Spinal cord (tissue), 10 donors: Measurements from ENCODE around the gene RASA3. TPM values are rescaled to one million over a fixed set of nuclear protein-coding genes. Genes with fewer than 3 reads are reported as not detected.

ENCODE experiments used
- DNase-seq, 6 donors: peaks; one replicate each; pipeline versions ENCODE4 v3.0.0 to v3.0.0-alpha.2; 2013 to 2015; ENCODE audit warnings: low spot score in 6 of 6, low read depth in 4 of 6
- H3K27ac ChIP-seq: one replicate; pipeline ENCODE4 v1.5.1; 2013; ENCODE audit warnings: low read depth, low read length, control low read depth
- H3K27me3 ChIP-seq: one replicate; pipeline ENCODE4 v1.6.1; 2013; ENCODE audit warnings: low read length; ENCODE audit not compliant: control insufficient read depth, insufficient read depth
- H3K36me3 ChIP-seq: one replicate; pipeline ENCODE4 v1.6.1; 2013; ENCODE audit warnings: low read length; ENCODE audit not compliant: control insufficient read depth, insufficient read depth
- H3K4me1 ChIP-seq: one replicate; pipeline ENCODE4 v1.6.1; 2013; ENCODE audit warnings: low read length; ENCODE audit not compliant: control insufficient read depth, insufficient read depth
- H3K4me3 ChIP-seq: one replicate; pipeline ENCODE4 v1.5.1; 2013; ENCODE audit warnings: low read depth, low read length, control low read depth
- H3K9me3 ChIP-seq: one replicate; pipeline ENCODE4 v1.6.1; 2013; ENCODE audit warnings: low read length; ENCODE audit not compliant: control insufficient read depth, insufficient read depth
- WGBS: methylation state at CpG from one replicate; pipeline ENCODE4 v1.1.5; 2013; ENCODE audit warnings: missing lambda C conversion rate; ENCODE audit not compliant: insufficient coverage; 5-methylcytosine and 5-hydroxymethylcytosine counted together
- polyA plus RNA-seq, 2 donors: library from polyadenylated mRNA; unstranded; fragments of 120-200 nt; gene quantifications; one replicate each; pipeline ENCODE4 v1.2.1, GENCODE V29; 2013; ENCODE audit not compliant: insufficient read length in 2 of 2
- total RNA-seq, 2 donors: library from RNA; depleted of rRNA in 1 of 2; stranded (reverse); fragments of 120-200 nt in 1 of 2; fragments of >200 nt in 1 of 2; gene quantifications; one replicate each; pipeline versions ENCODE4 v1.2.3 to v1.2.4, GENCODE V29; 2013 to 2014
- donor health status: healthy.

RASA3 gene
- total and polyA plus RNA-seq, 4 donors = 15.2 to 31.6 (median 23.2) TPM

DNA sequence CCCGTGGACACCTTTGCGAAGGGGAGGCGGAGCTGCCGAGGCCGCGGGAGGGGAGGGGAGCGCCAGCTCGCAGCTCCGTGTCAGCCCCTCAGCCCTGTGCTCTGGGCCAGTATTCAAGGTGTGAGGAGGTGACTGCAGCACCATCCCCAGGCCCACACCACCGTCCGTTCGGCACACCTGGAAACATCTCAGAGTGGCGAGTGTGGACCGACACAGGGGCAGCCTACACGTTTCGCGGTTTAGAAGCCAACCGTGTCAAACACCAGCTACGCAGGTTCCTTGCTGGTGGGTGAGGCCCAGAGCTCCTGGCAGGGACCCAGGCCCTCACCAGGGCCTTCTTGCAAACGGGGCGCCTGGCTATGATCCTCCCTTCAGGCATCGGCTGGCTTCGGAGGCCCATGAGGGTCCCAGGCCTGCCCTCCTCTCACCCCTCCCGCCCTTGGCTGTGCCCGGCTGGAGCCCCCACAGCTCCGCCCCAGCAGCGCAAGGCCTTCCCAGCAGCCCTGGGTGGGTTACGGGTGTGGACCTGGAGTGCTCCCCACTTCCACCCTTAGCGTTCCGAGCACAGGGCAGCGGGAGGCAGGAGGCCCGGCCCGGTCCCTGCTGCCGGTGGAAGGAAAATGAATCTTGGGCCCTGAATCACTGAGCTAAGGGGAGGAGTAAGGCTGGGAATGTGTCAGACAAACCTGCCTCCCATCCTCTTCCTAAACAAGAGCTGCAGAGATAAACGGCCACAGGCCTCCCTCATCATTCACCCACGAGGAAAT, 159.8 kb downstream of the RASA3 start:
- H3K36me3 ChIP-seq = peaks cover 94% of the 10 kb centered on the region
- no peaks in the 10 kb centered on the region for H3K9me3 ChIP-seq
- 81% methylated on average over 27 of the region's 36 CpGs for WGBS
- H3K27ac ChIP-seq = no peak overlapping the region
- no peaks in the 10 kb centered on the region for H3K4me1 ChIP-seq
- no peak for DNase-seq
- H3K27me3 ChIP-seq = no peaks in the 10 kb centered on the region
- no peak overlapping the region for H3K4me3 ChIP-seq

DNA sequence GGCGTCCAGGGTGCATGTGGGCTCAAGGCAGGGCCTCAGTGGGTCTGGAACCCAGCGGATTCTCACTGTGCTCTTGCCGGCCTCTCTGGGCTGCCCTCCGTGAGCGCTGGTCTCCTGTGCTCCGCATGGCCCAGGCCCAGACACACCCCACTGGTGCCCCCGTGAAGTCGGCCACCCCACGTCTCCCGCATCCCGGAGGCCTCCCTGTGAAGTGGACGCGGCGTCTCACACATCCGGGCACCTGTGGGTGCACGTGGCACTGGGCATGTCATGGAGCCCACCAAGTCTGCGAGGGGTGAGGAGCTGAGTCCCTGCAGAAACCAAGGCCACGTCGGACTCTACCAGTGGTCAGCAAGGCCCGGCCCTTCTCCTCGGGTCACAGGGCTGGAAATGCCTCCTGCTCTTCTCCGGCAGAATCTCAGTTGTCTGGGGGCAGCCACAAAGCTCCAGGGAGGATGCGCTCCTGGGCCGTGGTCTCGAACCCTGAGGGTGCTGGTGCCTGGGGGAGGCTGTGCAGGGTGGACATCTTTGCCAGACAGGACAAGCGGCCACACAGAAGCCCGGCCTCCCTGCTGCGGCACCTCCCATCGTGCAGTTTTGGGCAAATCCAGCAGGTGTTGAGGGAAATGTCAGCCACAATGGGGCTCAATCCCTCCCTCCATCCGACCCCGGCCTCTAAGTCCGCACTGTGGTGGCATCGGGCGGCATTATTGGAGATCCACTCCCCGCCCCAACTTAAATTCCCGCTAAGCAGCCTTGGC, 160.8 kb downstream of the RASA3 start:
- Histone ChIP-seq H3K4me1 (no peaks in the 10 kb centered on the region), H3K4me3 (no peak overlapping the region), H3K36me3 (peaks cover 94% of the 10 kb centered on the region), H3K27ac (no peak overlapping the region), H3K9me3 (no peaks in the 10 kb centered on the region), H3K27me3 (no peaks in the 10 kb centered on the region)
- 96% methylated on average over 26 of the region's 36 CpGs for WGBS
- DNase-seq = no peak

DNA sequence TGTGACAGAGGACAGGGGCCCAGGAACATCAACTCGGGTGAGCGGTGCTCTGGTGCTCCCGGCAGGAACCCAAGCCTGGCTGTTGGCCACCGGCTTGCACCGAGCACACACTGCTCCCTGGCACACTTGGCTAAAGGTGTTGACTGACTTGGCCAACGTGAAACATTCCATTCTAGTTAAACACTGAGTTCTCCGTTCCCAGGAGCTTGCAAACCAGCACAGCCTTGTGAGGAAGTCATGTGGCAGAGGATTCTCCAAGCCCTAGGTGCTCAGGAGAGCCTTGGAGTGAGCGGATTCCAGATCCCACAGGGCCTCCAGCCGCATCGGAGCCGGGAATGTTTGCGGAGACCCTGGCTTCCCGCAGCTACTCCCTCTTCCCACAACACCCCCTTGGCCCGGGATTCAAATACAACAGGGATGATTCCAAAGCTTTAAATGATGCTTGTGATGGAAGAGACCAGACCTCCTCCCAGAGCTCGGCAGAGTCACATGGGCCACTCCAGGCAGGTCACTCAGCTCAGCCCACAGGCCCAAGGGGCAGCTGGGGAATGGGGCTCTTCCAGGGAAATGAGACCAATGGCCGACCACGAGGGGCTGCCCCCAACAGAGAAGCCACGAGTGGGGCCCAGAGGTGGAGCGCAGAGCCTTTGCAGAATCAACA, 161.5 kb downstream of the RASA3 start:
- peaks cover 92% of the 10 kb centered on the region for H3K36me3 ChIP-seq
- no peak overlapping the region for H3K27ac ChIP-seq
- H3K27me3 ChIP-seq = no peaks in the 10 kb centered on the region
- WGBS = 88% methylated on average over 12 of the region's 19 CpGs
- H3K4me1 ChIP-seq = no peaks in the 10 kb centered on the region
- H3K9me3 ChIP-seq = no peaks in the 10 kb centered on the region
- no peak for DNase-seq
- H3K4me3 ChIP-seq = no peak overlapping the region

DNA sequence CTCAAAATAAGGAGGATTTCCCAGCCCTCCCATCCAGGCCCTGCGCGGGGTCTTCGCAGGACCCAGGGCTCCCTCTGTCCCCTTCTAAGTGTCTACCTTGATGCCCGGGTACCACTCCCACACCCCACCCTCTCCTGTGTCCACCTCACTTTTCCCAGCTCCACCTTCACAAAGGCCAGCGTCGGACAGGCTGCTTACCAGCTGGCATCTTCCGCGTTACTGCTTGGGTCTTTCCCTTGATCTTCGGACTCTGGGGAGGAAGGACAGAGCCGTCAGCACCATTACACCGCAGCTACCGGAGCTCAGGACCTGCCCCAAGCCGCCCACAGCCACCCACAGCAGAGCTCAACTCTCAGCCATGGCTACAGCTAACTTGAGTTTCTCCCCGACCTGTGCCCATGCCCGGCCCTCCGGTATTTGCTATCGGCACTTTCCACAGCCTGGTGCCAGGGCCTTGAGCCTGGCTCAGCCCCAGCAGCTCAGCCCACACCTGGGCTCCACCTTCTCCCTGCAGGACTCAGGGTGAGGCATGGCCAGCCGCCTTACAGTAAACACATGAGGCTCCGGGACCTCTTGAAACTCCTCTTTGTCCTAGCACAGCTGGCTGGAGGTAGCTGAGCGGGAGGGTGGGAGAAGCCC, 162.3 kb downstream of the RASA3 start:
- H3K4me1 ChIP-seq = no peaks in the 10 kb centered on the region
- 94% methylated on average over 16 of the region's 20 CpGs for WGBS
- H3K27me3 ChIP-seq = no peaks in the 10 kb centered on the region
- DNase-seq = no peak
- H3K4me3 ChIP-seq = no peak overlapping the region
- no peaks in the 10 kb centered on the region for H3K9me3 ChIP-seq
- H3K36me3 ChIP-seq = peaks cover 84% of the 10 kb centered on the region
- H3K27ac ChIP-seq = no peak overlapping the region

DNA sequence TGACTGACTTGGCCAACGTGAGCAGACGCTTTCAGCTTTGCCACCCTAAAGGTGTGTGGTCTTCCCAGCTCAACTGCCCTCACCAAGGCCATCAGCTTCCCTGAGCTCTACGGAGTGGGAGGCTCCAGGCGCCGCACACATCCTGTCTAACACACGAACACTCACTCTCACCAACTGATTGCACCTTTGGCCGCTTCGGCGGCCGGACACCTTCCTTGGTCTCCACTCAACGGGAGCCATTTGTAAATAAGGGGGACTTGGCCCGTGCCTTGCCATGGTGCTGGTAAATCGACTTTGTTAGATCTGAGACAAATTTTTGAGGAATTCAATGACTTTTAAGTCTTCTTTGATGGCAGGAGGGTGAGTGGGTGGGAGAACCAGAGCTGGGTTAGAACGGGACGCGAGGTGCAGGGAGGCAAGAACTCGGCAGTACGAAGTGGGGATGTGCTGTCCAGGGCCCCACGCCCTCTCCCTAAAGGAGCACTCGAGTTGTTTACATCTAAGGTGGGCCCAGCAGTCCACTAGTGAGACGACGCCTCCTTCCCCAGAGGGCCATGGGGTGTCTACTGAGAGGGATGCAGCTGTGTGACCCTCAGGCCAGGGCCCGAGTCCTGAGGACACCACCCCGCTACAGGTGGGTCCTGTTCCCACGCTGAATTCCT, 163.0 kb downstream of the RASA3 start:
- 95% methylated on average over 18 of the region's 25 CpGs for WGBS
- H3K9me3 ChIP-seq = no peaks in the 10 kb centered on the region
- no peak overlapping the region for H3K27ac ChIP-seq
- H3K4me3 ChIP-seq = no peak overlapping the region
- H3K27me3 ChIP-seq = no peaks in the 10 kb centered on the region
- no peak for DNase-seq
- H3K4me1 ChIP-seq = no peaks in the 10 kb centered on the region
- peaks cover 81% of the 10 kb centered on the region for H3K36me3 ChIP-seq

DNA sequence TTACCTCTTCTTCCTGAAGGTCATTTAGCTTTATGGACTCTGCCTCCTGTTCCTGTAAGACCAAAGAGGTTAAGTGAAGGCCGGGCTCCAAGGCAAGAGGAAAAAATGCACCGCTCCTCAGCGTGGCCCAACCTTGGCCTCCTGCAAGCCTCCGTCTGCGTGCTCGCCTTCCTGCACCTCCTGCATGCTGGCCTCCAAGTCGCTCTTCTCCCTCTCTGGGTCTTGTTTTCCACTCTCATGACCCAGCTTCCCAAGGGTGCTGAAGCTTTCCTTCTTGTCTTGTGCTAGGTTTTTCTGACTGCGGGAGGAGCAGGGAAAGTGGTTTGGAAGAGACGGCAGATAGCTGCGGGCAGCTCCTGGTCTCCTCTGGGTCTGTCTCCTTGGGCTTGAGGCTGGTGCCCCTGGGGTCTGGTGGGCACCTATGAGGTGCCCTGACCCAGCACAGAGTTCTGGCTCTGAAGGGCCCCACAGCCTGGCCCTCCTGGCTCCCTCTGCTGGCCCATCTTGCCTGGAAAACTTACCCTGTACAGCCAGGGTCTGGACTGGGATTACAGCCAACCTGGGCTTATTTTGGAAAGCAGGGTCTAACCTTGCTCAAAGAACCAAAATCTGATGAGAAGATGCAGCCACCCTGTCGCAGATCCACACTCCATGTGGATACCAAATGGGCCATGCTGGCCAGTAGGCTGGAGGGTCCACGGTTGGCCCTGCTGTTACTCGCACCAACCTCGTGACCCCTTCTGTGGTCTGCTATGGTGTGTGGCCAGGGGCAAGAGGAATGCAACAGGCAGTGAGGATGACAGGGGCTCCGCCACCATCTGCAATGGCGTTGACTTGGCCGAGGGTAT, 163.7 kb downstream of the RASA3 start:
- whole genome bisulfite sequencing = 96% methylated on average over 17 of the region's 17 CpGs
- Histone ChIP-seq H3K4me3 (no peak overlapping the region), H3K9me3 (no peaks in the 10 kb centered on the region), H3K4me1 (no peaks in the 10 kb centered on the region), H3K27me3 (no peaks in the 10 kb centered on the region), H3K36me3 (peaks cover 77% of the 10 kb centered on the region), H3K27ac (no peak overlapping the region)
- DNase-seq = no peak

DNA sequence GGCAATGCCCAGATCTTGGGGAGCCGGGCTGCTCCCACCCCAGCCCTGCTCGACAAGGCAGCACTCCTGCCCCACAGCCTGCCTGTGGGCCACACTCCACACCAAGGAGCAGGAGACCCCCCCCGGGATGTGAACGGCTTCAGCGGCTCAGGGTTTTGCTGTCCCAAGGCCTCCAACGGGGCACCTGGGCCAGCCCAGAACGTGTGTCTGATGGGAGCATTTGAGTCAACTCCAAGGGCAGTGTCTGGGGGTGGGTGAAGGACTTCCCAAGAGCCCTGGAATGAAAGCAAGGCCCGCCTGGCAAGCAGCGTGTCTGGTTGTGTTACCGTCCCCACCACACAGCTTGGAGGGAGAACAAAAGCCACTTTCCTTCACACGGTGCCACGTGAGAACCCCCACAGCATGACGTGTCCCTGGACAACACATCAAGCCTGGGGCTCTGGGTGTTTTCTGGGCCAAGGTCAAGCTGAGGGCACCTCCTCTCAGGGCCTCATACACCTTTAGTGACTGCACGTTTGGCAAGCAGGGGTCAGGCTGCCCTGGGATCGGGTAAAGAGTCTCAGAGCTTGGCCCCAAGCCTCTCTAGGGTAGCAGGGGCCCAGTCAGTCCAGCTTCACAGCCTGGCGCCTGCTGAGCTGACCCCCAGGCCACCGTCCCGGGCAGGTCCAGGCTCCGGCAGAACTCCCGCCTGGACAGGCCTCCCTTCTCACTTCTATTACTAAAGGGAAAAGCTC, 164.5 kb downstream of the RASA3 start:
- no peak overlapping the region for H3K4me3 ChIP-seq
- H3K9me3 ChIP-seq = no peaks in the 10 kb centered on the region
- peaks cover 74% of the 10 kb centered on the region for H3K36me3 ChIP-seq
- no peak overlapping the region for H3K27ac ChIP-seq
- WGBS = 88% methylated on average over 19 of the region's 20 CpGs
- DNase-seq = no peak
- no peaks in the 10 kb centered on the region for H3K27me3 ChIP-seq
- H3K4me1 ChIP-seq = no peaks in the 10 kb centered on the region

DNA sequence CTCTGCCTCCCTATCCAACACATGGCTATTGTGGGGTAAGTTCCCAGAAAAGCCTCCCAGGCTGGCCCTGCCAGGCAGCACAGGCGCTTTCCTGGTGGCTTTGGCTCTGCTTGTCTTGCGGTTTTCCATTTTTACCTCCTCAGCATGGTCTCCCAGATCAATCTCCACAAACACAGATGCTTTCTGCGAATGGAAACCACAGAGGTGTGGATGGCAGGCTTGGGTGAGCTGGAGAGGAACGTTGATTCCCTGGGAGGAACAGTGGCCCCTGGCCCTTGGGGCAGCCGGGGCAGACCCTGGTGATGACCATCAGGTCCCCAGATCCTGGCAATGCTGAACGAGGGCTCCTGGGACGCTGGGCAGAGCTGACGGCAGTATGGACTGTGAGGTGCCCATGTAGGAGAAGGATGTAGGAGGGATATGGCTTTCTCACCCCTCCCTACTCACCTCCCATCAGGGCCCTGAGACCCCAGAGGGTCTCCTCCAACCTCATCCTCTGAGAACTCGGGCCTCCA, 165.2 kb downstream of the RASA3 start:
- Histone ChIP-seq H3K4me1 (no peaks in the 10 kb centered on the region), H3K27me3 (no peaks in the 10 kb centered on the region), H3K4me3 (no peak overlapping the region), H3K36me3 (peaks cover 68% of the 10 kb centered on the region), H3K27ac (no peak overlapping the region), H3K9me3 (no peaks in the 10 kb centered on the region)
- DNase-seq = no peak
- WGBS = 87% methylated on average over 4 of the region's 9 CpGs
